ENCODE results near the gene AKT3. TPM values are rescaled to one million over a fixed set of nuclear protein-coding genes. Genes with fewer than 3 reads are reported as not detected.
"Not testable (repeated sequence)": the region's sequence is repeated elsewhere in the genome, so short reads cannot be mapped to it uniquely, and the experiment has no call there.

Gene AKT3
- total and polyA plus RNA-seq, 2 experiments from 2014 or later: 3.5 to 13.0 TPM

GRCh38 chr1:243663651-243664050 lies 186.4 kb downstream of the AKT3 start:
- no peak overlapping the region for H3K4me3 ChIP-seq
- no peaks in the 10 kb centered on the region for H3K9me3 ChIP-seq (ENCODE audit: low read depth)
- no peaks in the 10 kb centered on the region for H3K36me3 ChIP-seq (replicated peaks; ENCODE audit: insufficient read depth, low read depth)
- WGBS (ENCODE audit: low lambda C conversion rate, missing lambda C conversion rate): 100% methylated on average over 1 of the region's 1 CpG
- no peaks in the 10 kb centered on the region for H3K79me2 ChIP-seq
- no peaks in the 10 kb centered on the region for H3K27me3 ChIP-seq
- no peak overlapping the region for H3K4me2 ChIP-seq
- no peaks in the 10 kb centered on the region for H4K20me1 ChIP-seq (ENCODE audit: insufficient read depth, poor library complexity, severe bottlenecking)
- DNase-seq (ENCODE audit: low spot score): no peak
- H3K9me2 ChIP-seq (replicated peaks; ENCODE audit: insufficient read depth): no peaks in the 10 kb centered on the region
- H2AFZ ChIP-seq: no peak overlapping the region
- TF ChIP-seq EZH2phosphoT487 (IDR thresholded peaks at IDR 0.05; ENCODE audit: low read depth, severe bottlenecking, unreplicated experiment): no peak
- H3K4me1 ChIP-seq (ENCODE audit: insufficient read depth): no peaks in the 10 kb centered on the region
- H3K27ac ChIP-seq: no peak overlapping the region

GRCh38 chr1:243662169-243662568 lies 187.9 kb downstream of the AKT3 start:
- H4K20me1 ChIP-seq (ENCODE audit: insufficient read depth, poor library complexity, severe bottlenecking); H3K36me3 ChIP-seq (replicated peaks; ENCODE audit: insufficient read depth, low read depth): not testable (repeated sequence)

DNA sequence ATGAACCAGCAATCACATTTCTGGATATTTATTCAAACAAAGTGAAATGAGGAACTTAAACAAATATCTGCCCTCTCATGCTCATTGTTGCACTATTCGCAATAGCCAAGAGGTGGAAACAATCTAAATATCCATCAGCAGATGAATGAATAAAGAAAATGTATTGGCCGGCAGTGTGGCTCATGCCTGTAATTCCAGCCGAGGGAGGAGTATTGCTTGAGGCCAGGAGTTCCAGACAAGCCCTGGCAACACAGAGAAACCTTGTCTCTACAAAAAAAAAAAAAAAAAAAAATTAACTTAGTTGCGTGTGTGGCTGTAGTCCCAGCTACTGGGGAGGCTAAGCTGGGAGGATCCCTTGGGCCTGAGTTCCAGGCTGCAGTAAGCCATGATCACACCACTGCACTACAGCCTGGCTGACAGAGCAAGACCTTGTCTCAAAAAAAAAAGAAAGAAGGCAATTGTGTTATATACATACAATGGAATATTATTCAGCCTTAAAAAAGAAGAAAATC lies 191.4 kb downstream of the AKT3 start:
- H3K4me2 ChIP-seq: no peak overlapping the region
- no peak overlapping the region for H3K4me3 ChIP-seq
- H3K9me2 ChIP-seq (replicated peaks; ENCODE audit: insufficient read depth): no peaks in the 10 kb centered on the region
- H2AFZ ChIP-seq: no peak overlapping the region
- no peak for TF ChIP-seq EZH2phosphoT487 (IDR thresholded peaks at IDR 0.05; ENCODE audit: low read depth, severe bottlenecking, unreplicated experiment)
- TF ChIP-seq CTCF (IDR thresholded peaks at IDR 0.05; ENCODE audit: poor library complexity): no peak
- TF ChIP-seq EZH2 (IDR thresholded peaks at IDR 0.05; ENCODE audit: borderline replicate concordance): no peak
- H3K4me1 ChIP-seq (ENCODE audit: insufficient read depth): no peaks in the 10 kb centered on the region
- no peak overlapping the region for H3K27ac ChIP-seq
- H3K9me3 ChIP-seq (ENCODE audit: low read depth): no peaks in the 10 kb centered on the region
- DNase-seq (ENCODE audit: low spot score): no peak
- no peaks in the 10 kb centered on the region for H3K27me3 ChIP-seq
- H4K20me1 ChIP-seq (ENCODE audit: insufficient read depth, poor library complexity, severe bottlenecking): no peaks in the 10 kb centered on the region
- WGBS (ENCODE audit: low lambda C conversion rate, missing lambda C conversion rate): 86% methylated on average over 4 of the region's 4 CpGs
- no peaks in the 10 kb centered on the region for H3K79me2 ChIP-seq
- H3K36me3 ChIP-seq (replicated peaks; ENCODE audit: insufficient read depth, low read depth): no peaks in the 10 kb centered on the region

More at GRCh38 chr1:243662169-243662568, 187.9 kb downstream of the AKT3 start:
- H3K4me2 ChIP-seq; H3K9me2 ChIP-seq (replicated peaks; ENCODE audit: insufficient read depth); H3K4me3 ChIP-seq; H3K27me3 ChIP-seq; H3K79me2 ChIP-seq; DNase-seq (ENCODE audit: low spot score); H3K4me1 ChIP-seq (ENCODE audit: insufficient read depth); H2AFZ ChIP-seq; H3K9me3 ChIP-seq (ENCODE audit: low read depth); H3K27ac ChIP-seq: not testable (repeated sequence)
- 90% methylated on average over 1 of the region's 1 CpG for WGBS (ENCODE audit: low lambda C conversion rate, missing lambda C conversion rate)

DNA sequence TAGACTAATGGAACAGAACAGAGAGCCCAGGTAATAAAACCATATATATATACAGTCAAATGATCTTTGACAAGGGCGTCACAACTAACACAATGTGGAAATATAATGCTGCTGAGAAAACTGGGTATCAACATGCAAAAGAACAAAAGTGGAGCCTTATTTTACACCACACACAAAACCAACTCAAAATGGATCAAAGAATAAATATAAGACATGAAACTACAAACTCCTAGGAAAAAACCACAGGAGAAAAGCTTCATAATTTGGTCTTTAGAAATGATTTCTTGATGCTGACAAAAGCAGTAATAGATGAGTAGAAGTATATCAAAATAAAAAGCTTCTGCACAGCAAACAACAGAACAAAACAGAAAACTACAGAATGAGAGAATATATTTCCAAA lies 192.2 kb downstream of the AKT3 start:
- Histone ChIP-seq H3K4me1 (ENCODE audit: insufficient read depth) (no peaks in the 10 kb centered on the region), H3K36me3 (replicated peaks; ENCODE audit: insufficient read depth, low read depth) (no peaks in the 10 kb centered on the region), H3K9me3 (ENCODE audit: low read depth) (no peaks in the 10 kb centered on the region), H4K20me1 (ENCODE audit: insufficient read depth, poor library complexity, severe bottlenecking) (no peaks in the 10 kb centered on the region), H3K27me3 (no peaks in the 10 kb centered on the region), H2AFZ (no peak overlapping the region), H3K9me2 (replicated peaks; ENCODE audit: insufficient read depth) (no peaks in the 10 kb centered on the region), H3K4me2 (no peak overlapping the region), H3K4me3 (no peak overlapping the region), H3K27ac (no peak overlapping the region), H3K79me2 (no peaks in the 10 kb centered on the region)
- no peak for DNase-seq (ENCODE audit: low spot score)
- 94% methylated on average over 1 of the region's 1 CpG for WGBS (ENCODE audit: low lambda C conversion rate, missing lambda C conversion rate)
- TF ChIP-seq EZH2phosphoT487 (IDR thresholded peaks at IDR 0.05; ENCODE audit: low read depth, severe bottlenecking, unreplicated experiment) (no peak), EZH2 (IDR thresholded peaks at IDR 0.05; ENCODE audit: borderline replicate concordance) (no peak), CTCF (IDR thresholded peaks at IDR 0.05; ENCODE audit: poor library complexity) (no peak)

DNA sequence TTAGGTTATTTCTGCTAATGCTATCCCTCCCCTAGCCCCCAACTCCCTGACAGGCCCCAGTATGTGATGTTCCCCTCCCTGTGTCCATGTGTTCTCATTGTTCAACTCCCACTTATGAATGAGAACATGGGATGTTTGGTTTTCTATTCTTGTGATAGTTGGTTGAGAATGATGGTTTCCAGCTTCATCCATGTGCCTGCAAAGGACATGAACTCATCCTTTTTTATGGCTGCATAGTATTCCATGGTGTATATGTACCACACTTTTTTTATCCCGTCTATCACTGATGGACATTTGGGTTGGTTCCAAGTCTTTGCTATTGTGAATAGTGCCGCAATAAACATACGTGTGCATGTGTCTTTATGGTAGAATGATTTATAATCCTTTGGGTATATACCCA lies 200.5 kb downstream of the AKT3 start:
- not testable (repeated sequence) for H3K27me3 ChIP-seq; H2AFZ ChIP-seq; H3K4me3 ChIP-seq; H3K27ac ChIP-seq; H3K9me2 ChIP-seq (replicated peaks; ENCODE audit: insufficient read depth); H3K79me2 ChIP-seq; H3K36me3 ChIP-seq (replicated peaks; ENCODE audit: insufficient read depth, low read depth); DNase-seq (ENCODE audit: low spot score); H4K20me1 ChIP-seq (ENCODE audit: insufficient read depth, poor library complexity, severe bottlenecking); H3K4me1 ChIP-seq (ENCODE audit: insufficient read depth); H3K4me2 ChIP-seq; H3K9me3 ChIP-seq (ENCODE audit: low read depth)
- 96% methylated on average over 3 of the region's 3 CpGs for WGBS (ENCODE audit: low lambda C conversion rate, missing lambda C conversion rate)
